Gastrocnemius medialis (tissue), 4 donors: ENCODE data around the gene LTO1.

Experiments
- CTCF ChIP-seq, 5 experiments: fragments of 450-650 bp in 3 of 5; fragments of 200-600 bp in 2 of 5; sonication (generic) in 2 of 5; IDR thresholded peaks in 4 of 5; conservative IDR thresholded peaks in 1 of 5; 1 replicate in 4 of 5; 2 replicates in 1 of 5; pipeline ENCODE4 v1.5.1; 2016 to 2019; ENCODE audit warnings: antibody characterized with exemption in 5 of 5, mild to moderate bottlenecking in 3 of 5, moderate library complexity in 3 of 5
- POLR2A ChIP-seq, 2 donors: fragments of 450-650 bp; IDR thresholded peaks; one replicate each; pipeline ENCODE4 v1.6.1; 2017; ENCODE audit warnings: antibody characterized with exemption in 2 of 2, mild to moderate bottlenecking in 2 of 2, moderate library complexity in 2 of 2

DNA sequence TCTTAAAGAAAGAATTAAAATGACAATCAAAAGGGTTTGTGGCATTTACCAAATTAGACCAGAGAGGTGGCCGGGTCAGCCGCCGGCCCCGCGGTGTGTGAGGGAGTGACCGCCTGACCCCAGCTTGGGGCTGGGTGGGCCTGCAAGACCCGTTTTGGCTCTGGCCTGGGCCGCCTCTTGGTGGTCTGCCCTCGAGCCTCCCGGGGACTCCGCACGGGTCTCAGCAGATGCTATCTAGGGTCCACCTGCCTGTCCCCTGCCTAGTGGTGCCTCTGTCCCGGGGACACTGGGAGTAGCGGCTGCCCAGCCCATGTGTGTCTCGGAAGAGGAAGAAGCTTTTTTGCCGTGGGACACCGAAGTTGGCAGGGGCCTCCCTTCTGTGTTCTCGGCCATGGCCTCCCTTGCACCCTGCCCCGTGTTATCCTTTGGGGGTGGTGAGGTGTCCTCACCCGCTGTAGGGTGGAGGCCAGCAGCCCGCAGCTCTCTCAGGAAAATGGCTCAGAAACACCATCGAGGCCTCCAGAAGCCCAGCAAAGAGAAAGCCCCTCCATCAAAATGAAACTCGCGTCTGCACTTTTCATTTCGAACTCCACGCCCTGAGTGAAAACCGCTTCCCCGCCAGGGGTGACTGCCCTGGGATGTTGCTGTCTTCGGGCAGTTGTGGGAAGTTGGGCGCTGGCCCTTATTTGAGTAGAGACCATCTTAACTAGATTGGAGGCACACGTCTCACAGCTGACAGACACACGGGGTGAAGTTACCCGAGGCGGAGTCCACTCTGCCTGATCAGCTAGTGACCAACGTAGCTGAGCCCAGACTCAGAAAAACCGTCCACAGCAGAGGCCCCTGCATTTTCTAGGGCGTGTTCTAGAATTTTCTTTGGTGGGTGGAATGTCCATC is 26.2 kb downstream of the LTO1 start:
- TF ChIP-seq CTCF (IDR thresholded peaks at IDR 0.05 in 4 of 5, conservative IDR thresholded peaks at IDR 0.05 in 1 of 5) (no peak), POLR2A (IDR thresholded peaks at IDR 0.05) (no peak)
